HG03108 (cell line): ENCODE measurements around the gene CYP2R1.

Source experiments
- ATAC-seq: cut with Tn5 transposase; IDR thresholded peaks from one replicate; pipeline ENCODE4 v1.9.1; 2021; ENCODE audit warnings: moderate library complexity; ENCODE audit not compliant: unreplicated experiment

The CYP2R1 gene

DNA sequence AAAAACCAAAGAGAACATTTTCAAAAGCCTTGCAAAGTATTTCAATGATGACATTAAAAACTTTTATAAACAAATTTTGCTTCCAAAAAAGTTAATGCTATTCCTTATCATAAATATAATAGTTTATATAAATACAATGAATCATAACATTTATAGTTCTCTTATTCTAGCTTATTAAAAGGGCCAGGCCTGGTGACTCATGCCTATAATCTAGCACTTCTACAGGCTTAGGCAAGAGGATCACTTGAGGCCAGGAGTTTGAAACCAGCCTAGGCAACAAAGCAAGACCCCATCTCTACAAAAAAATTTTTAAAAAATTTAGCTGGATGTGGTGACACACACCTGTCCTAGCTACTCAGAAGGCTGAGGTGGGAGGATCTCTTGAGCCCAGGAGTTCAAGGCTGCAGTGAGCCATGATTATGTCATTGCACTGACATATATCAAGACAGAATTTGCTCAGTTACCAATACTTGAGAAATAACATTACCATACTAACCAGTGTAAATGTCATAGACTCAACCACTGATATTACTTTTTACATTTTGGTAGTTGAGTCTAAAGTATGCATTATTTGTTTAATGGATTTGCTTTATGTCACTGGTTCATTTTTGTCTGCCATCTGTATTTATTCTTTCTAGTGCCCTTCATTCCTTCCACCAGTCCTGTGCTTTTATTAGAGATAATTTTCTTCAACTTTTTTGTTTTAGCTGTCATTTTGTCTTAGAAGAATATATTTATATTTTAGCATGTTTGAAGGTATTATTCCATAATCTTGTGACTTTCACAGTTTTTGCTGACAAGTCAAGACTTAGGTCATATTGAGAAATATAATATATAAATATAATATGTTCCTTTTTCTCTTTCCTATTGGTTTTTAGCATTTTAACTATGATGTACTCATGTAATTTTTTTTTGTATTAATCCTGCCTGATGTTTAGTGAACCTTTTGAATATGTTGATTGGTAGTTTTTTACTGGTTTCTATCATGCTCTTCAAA lies 56.2 kb downstream of the CYP2R1 start:
- no peak for ATAC-seq
